CD14-positive monocyte (primary cell): Measurements from ENCODE around the gene SPOP. TPM values are rescaled to one million over a fixed set of nuclear protein-coding genes. Genes with fewer than 3 reads are reported as not detected.

Experiments used
- DNase-seq, 3 donors: peaks; one replicate each; pipeline ENCODE4 v3.0.0-alpha.2; 2011 to 2022
- H2AFZ ChIP-seq: 2 replicates; pipeline ENCODE4 v1.6.0; 2012; ENCODE audit warnings: mild to moderate bottlenecking, low read depth, low read length, inconsistent platforms; ENCODE audit not compliant: insufficient read depth, poor library complexity, severe bottlenecking
- H3K27ac ChIP-seq, 2 donors: 1 replicate in 1 of 2; 2 replicates in 1 of 2; pipeline ENCODE4 v1.5.1; 2012 to 2013; ENCODE audit warnings: low read length in 2 of 2, control low read depth in 1 of 2, inconsistent platforms in 1 of 2, low read depth in 1 of 2, mild to moderate bottlenecking in 1 of 2
- H3K27me3 ChIP-seq, 2 donors: one replicate each; pipeline versions ENCODE4 v1.6.0 to v1.6.1; 2011 to 2013; ENCODE audit warnings: low read length in 2 of 2; ENCODE audit not compliant: control insufficient read depth in 2 of 2, insufficient read depth in 2 of 2
- H3K36me3 ChIP-seq, 2 donors: replicated peaks in 1 of 2; 1 replicate in 1 of 2; 2 replicates in 1 of 2; pipeline versions ENCODE4 v1.5.1 to v1.6.1; 2012 to 2013; ENCODE audit warnings: low read length in 2 of 2, control low read depth in 1 of 2, inconsistent platforms in 1 of 2, mild to moderate bottlenecking in 1 of 2; ENCODE audit not compliant: insufficient read depth in 2 of 2, control insufficient read depth in 1 of 2
- H3K4me1 ChIP-seq, 2 donors: 1 replicate in 1 of 2; 2 replicates in 1 of 2; pipeline versions ENCODE4 v1.5.1 to v1.6.1; 2012 to 2013; ENCODE audit warnings: low read length in 2 of 2, control low read depth in 1 of 2, inconsistent platforms in 1 of 2, mild to moderate bottlenecking in 1 of 2, moderate library complexity in 1 of 2; ENCODE audit not compliant: insufficient read depth in 2 of 2, control insufficient read depth in 1 of 2
- H3K4me2 ChIP-seq: replicated peaks from 2 replicates; pipeline ENCODE3; 2012; ENCODE audit warnings: low read length, moderate library complexity, mild to moderate bottlenecking; ENCODE audit not compliant: poor library complexity, severe bottlenecking; ENCODE audit errors: extremely low read depth
- H3K4me3 ChIP-seq, 3 experiments: fragments of 200-600 bp in 1 of 3; sonication (generic) in 1 of 3; replicated peaks in 1 of 3; 1 replicate in 2 of 3; 2 replicates in 1 of 3; pipeline ENCODE4 v1.5.1; 2011 to 2013; ENCODE audit warnings: low read length in 3 of 3, mild to moderate bottlenecking in 3 of 3, control low read depth in 2 of 3, low read depth in 2 of 3, inconsistent platforms in 1 of 3, moderate library complexity in 1 of 3
- H3K79me2 ChIP-seq: 2 replicates; pipeline ENCODE4 v1.6.0; 2012; ENCODE audit warnings: mild to moderate bottlenecking, control low read depth, inconsistent platforms, low read length, moderate library complexity; ENCODE audit not compliant: insufficient read depth
- H3K9ac ChIP-seq: 2 replicates; pipeline ENCODE4 v1.6.0; 2017; ENCODE audit warnings: low read length, mild to moderate bottlenecking; ENCODE audit not compliant: insufficient read depth, poor library complexity, severe bottlenecking
- H3K9me3 ChIP-seq, 2 donors: replicated peaks in 1 of 2; 1 replicate in 1 of 2; 2 replicates in 1 of 2; pipeline versions ENCODE4 v1.5.1 to v1.6.1; 2012 to 2013; ENCODE audit warnings: low read length in 2 of 2, control low read depth in 1 of 2; ENCODE audit not compliant: control insufficient read depth in 1 of 2, insufficient read depth in 1 of 2
- H4K20me1 ChIP-seq: 2 replicates; pipeline ENCODE4 v1.6.0; 2012; ENCODE audit warnings: mild to moderate bottlenecking, low read length, control low read depth, moderate library complexity; ENCODE audit not compliant: insufficient read depth
- H3K27ac Mint-ChIP-seq, 7 donors: one replicate each; pipeline ENCODE4 v1.8.0; 2020; ENCODE audit warnings: mild to moderate bottlenecking in 7 of 7, mixed read lengths in 7 of 7, moderate library complexity in 6 of 7, inconsistent platforms in 2 of 7
- H3K27me3 Mint-ChIP-seq, 3 donors: one replicate each; pipeline ENCODE4 v1.8.0; 2021 to 2022; ENCODE audit warnings: low read depth in 3 of 3, mild to moderate bottlenecking in 3 of 3, mixed read lengths in 3 of 3, moderate library complexity in 3 of 3, inconsistent platforms in 1 of 3
- H3K36me3 Mint-ChIP-seq, 2 donors: one replicate each; pipeline ENCODE4 v1.8.0; 2020; ENCODE audit warnings: mixed read lengths in 2 of 2, inconsistent platforms in 1 of 2, mild to moderate bottlenecking in 1 of 2
- H3K4me1 Mint-ChIP-seq: one replicate; pipeline ENCODE4 v1.8.0; 2020; ENCODE audit warnings: mild to moderate bottlenecking, mixed read lengths
- H3K4me3 Mint-ChIP-seq, 2 donors: one replicate each; pipeline ENCODE4 v1.8.0; 2020; ENCODE audit warnings: mild to moderate bottlenecking in 2 of 2, mixed read lengths in 2 of 2, moderate library complexity in 1 of 2
- H3K9me3 Mint-ChIP-seq, 7 donors: one replicate each; pipeline ENCODE4 v1.8.0; 2020 to 2022; ENCODE audit warnings: mixed read lengths in 7 of 7, mild to moderate bottlenecking in 6 of 7, moderate library complexity in 6 of 7, inconsistent platforms in 2 of 7
- WGBS: methylation state at CpG from one replicate; pipeline ENCODE4 v1.1.5; 2013; ENCODE audit warnings: missing lambda C conversion rate; ENCODE audit not compliant: insufficient coverage; 5-methylcytosine and 5-hydroxymethylcytosine counted together
- intact Hi-C, 2 donors: fragments of 100-400 bp; cut with micrococcal nuclease; formaldehyde crosslinking; loops; one replicate each; pipeline versions ENCODE4 v1.15.0 to v1.15.1; 2023
- polyA plus RNA-seq, 3 donors: library from polyadenylated mRNA; depleted of rRNA in 1 of 3; unstranded in 2 of 3; stranded (reverse) in 1 of 3; fragments of 300-500 nt in 2 of 3; fragments of >200 nt in 1 of 3; fragmentation: Illumina TruSeq in 2 of 3; gene quantifications; 1 replicate in 2 of 3; 2 replicates in 1 of 3; pipeline ENCODE4 v1.2.3, GENCODE V29; 2012 to 2021
- TF ChIP-seq, protein P1 (sequence below): fragments of 200-600 bp; IDR thresholded peaks from one replicate; pipeline ENCODE4 v1.8.0; 2022; ENCODE audit warnings: antibody characterized with exemption, mild to moderate bottlenecking

Gene SPOP
- polyA plus RNA-seq, 3 donors = 41.3 to 65.5 (median 63.2) TPM

DNA sequence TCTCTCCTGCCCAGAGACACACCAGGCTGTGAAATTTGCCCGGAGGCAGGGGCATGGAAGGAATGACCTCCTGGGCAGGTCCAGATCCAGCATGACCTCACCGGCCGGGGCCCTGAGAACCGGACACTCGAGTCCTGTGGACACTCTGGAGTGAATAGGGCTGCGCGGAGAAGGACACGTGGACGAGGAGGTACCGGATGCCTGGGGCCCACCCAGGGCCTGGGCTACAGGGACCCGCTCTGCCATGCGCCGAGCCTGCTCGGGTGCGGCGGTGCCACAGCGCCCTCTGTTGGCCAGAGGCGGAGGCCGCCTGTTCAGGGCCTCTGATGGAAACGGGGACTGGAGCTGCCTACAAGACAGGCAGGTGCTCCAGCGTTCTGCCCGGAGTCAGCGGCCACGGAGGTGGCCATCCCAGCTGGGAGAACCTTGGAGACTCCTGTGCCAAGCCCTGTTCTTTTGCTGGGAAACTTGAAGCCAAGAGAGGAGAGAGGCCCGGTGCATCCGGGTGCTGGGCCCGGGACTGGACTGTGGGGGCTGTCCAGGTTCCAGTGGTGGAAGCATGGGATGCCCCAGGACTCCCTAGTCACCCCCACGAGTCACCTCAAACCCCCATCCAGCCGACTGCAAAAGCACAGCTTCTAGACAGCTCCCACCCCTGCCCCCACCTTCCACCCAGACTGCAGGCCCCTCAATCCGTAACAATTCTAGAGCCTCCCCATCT lies 121.5 kb downstream of the SPOP start:
- no peaks in the 10 kb centered on the region for H3K27me3 ChIP-seq
- H3K36me3 ChIP-seq = no peaks in the 10 kb centered on the region
- H3K4me3 Mint-ChIP-seq = peak overlapping the region in 1 of 2 donors; percentile 21
- H3K9ac ChIP-seq = no peak overlapping the region
- H3K9me3 Mint-ChIP-seq = no peaks in the 10 kb centered on the region
- no peak overlapping the region for H3K27ac ChIP-seq
- intact Hi-C loops = loop anchor here (2.0 to 10.0 kb wide), 4 partner anchors 59 to 252 kb away; partner anchors contain the start of gene NGFR (in 1 of the 2)
- H3K36me3 Mint-ChIP-seq = no peaks in the 10 kb centered on the region
- peak; percentile 52 to 63 (median 58) for DNase-seq
- H3K27me3 Mint-ChIP-seq = peaks cover 1 to 17% (median 13%) of the 10 kb centered on the region in 3 donors
- H3K4me3 ChIP-seq = no peak overlapping the region
- H3K4me1 ChIP-seq = peaks cover 4 to 5% of the 10 kb centered on the region in 2 donors
- H2AFZ ChIP-seq = peak overlapping the region; percentile 2
- TF ChIP-seq, protein P1, sequence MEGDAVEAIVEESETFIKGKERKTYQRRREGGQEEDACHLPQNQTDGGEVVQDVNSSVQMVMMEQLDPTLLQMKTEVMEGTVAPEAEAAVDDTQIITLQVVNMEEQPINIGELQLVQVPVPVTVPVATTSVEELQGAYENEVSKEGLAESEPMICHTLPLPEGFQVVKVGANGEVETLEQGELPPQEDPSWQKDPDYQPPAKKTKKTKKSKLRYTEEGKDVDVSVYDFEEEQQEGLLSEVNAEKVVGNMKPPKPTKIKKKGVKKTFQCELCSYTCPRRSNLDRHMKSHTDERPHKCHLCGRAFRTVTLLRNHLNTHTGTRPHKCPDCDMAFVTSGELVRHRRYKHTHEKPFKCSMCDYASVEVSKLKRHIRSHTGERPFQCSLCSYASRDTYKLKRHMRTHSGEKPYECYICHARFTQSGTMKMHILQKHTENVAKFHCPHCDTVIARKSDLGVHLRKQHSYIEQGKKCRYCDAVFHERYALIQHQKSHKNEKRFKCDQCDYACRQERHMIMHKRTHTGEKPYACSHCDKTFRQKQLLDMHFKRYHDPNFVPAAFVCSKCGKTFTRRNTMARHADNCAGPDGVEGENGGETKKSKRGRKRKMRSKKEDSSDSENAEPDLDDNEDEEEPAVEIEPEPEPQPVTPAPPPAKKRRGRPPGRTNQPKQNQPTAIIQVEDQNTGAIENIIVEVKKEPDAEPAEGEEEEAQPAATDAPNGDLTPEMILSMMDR = peak; percentile 97
- no peak overlapping the region for H3K27ac Mint-ChIP-seq
- WGBS = 20% methylated on average over 29 of the region's 30 CpGs
- H3K4me1 Mint-ChIP-seq = peaks cover 11% of the 10 kb centered on the region
- H4K20me1 ChIP-seq = no peaks in the 10 kb centered on the region
- H3K79me2 ChIP-seq = no peaks in the 10 kb centered on the region
- H3K9me3 ChIP-seq = no peaks in the 10 kb centered on the region
- H3K4me2 ChIP-seq = peak overlapping the region; percentile 35

DNA sequence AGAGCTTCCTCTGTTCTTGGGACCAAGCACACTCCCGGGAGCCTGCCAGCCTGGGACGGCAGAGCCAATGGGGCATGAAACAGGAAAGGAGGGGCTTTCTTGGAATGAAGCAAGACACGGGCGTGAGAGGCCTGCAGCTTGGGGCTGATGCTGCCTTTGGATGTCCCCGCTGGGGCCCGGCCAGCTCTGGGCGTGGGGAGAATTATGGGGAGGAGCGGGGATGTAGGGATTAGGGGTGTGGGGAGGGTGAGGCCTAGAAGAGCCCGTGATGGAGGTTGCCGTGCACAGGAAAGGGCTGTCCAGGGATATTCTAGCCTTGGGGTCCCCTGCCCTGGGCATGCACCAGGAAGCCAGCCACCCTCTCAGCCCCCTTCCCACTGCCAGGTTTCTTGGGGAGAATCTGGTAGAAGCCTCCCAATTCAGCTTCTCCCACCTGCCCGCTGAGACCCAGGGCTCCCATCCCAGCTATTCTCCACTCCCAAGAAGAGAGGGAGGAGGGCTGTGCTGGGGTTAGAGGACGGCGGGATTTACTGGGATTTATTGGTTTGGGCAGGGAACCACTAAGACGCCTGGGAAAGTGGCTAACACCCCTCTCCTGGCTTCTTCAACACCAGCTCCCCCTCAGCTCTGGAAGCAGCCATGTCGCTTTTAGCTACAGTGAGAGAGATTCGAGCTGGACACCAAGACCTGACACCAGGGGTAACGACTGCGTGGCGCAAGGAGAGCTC lies 122.2 kb downstream of the SPOP start:
- peaks cover 1 to 14% (median 13%) of the 10 kb centered on the region in 3 donors for H3K27me3 Mint-ChIP-seq

More for the DNA sequence above, 122.2 kb downstream of the SPOP start:
- Histone ChIP-seq H3K36me3 (no peaks in the 10 kb centered on the region), H3K27me3 (no peaks in the 10 kb centered on the region), H3K4me2 (no peak overlapping the region), H3K79me2 (no peaks in the 10 kb centered on the region), H3K9ac (no peak overlapping the region), H3K4me1 (peaks cover 4 to 5% of the 10 kb centered on the region in 2 donors), H3K9me3 (no peaks in the 10 kb centered on the region), H3K4me3 (no peak overlapping the region), H4K20me1 (no peaks in the 10 kb centered on the region), H2AFZ (peak overlapping the region; percentile 2), H3K27ac (no peak overlapping the region)
- no peak for DNase-seq
- H3K4me3 Mint-ChIP-seq = peak overlapping the region in 1 of 2 donors; percentile 21
- H3K4me1 Mint-ChIP-seq = peaks cover 11% of the 10 kb centered on the region
- intact Hi-C loops = loop anchor here (2.0 to 10.0 kb wide), 5 partner anchors 58 to 251 kb away; partner anchors contain the start of gene NGFR (in 1 of the 2)
- H3K36me3 Mint-ChIP-seq = no peaks in the 10 kb centered on the region
- no peaks in the 10 kb centered on the region for H3K9me3 Mint-ChIP-seq
- peak overlapping the region in 1 of 7 donors; percentile 27 for H3K27ac Mint-ChIP-seq
- 76% methylated on average over 13 of the region's 19 CpGs for WGBS
- TF ChIP-seq, protein P1 = no peak
